Activated T-cell treated with anti-CD3 and anti-CD28 coated beads, Interleukin-2, amount 50 U/mL, for 24 hours (primary cell): ENCODE results near the gene CAPRIN2.

Experiments
- DNase-seq: peaks from one replicate; pipeline ENCODE4 v3.0.0-alpha.2; 2020
- H3K27ac Mint-ChIP-seq: 2 replicates; pipeline ENCODE4 v1.8.0; 2020; ENCODE audit warnings: mild to moderate bottlenecking, mixed read lengths
- H3K27me3 Mint-ChIP-seq: 2 replicates; pipeline ENCODE4 v1.8.0; 2020; ENCODE audit warnings: mixed read lengths
- H3K36me3 Mint-ChIP-seq: 2 replicates; pipeline ENCODE4 v1.8.0; 2020; ENCODE audit warnings: low read depth, mixed read lengths
- H3K4me1 Mint-ChIP-seq: 2 replicates; pipeline ENCODE4 v1.8.0; 2020; ENCODE audit warnings: low read depth, mixed read lengths
- H3K4me3 Mint-ChIP-seq: 2 replicates; pipeline ENCODE4 v1.8.0; 2020; ENCODE audit warnings: mild to moderate bottlenecking, moderate library complexity, mixed read lengths
- H3K9me3 Mint-ChIP-seq: 2 replicates; pipeline ENCODE4 v1.8.0; 2020; ENCODE audit warnings: mixed read lengths

Gene CAPRIN2

DNA sequence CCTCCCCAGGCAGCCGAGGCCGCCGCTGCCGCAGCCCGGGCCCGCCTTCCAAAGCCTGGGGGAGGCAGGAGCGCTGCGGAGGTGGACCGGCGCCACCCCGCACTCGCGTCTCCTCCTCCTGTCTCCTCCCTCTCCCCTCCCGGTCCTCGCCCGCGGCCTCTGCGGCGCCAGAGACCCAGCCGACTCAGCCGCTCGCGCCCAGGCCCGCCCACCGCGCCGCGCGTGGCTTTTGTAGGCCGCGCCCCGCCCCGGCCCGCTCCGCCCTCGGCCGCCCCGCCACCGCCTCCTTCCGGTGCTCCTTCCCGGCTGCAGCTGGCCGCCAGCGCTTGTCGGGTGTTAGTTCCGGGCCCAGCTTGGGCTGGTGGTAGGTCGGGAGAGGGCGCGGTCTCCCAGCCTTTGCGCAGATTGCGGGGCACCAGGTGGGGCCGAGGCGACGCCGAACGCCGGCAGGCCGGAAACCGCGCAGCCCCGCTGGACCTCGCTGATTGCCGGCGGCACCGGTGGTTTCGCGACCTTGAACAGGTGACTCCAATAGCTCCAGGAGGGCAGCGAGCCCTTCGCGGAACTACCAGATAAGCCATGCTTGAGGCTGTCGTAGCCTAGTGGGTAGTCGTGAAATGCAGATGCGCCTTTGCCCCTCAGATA lies at the start of gene CAPRIN2:
TSS of gene CAPRIN2 (minus strand) at position 202 of the 645 bp plus-strand sequence. CDS start 1,431 bp downstream, outside the sequence.
- Mint-ChIP-seq H3K36me3 (peaks cover 13% of the 10 kb centered on the region), H3K4me3 (peak within 1 kb of the TSS; percentile 92)

DNA sequence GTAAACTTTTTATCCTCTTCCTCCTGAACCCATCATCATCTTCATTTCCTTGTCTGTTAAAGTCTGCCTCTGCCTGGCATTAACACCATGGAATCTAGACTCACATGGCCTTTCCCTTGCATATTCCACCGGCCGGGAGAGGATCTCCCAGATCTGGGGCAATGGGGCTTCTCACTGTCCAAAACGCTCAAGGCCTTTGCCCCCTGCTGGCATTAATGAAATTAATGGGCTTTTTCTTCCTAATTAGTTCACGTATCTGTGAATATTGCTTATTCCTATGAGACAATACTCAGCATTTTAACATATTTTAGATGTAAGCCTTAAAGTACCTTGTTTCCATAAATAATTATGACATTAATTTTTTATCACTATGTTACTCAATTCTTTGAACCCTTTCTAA lies 42.9 kb upstream of the CAPRIN2 start:
- peaks cover 48% of the 10 kb centered on the region for H3K27me3 Mint-ChIP-seq
- DNase-seq, result no peak
- H3K36me3 Mint-ChIP-seq, result no peaks in the 10 kb centered on the region
- peaks cover 22% of the 10 kb centered on the region for H3K4me1 Mint-ChIP-seq
- H3K27ac Mint-ChIP-seq, result no peak overlapping the region
- no peak overlapping the region for H3K4me3 Mint-ChIP-seq
- no peaks in the 10 kb centered on the region for H3K9me3 Mint-ChIP-seq

More for the DNA sequence above, at the start of gene CAPRIN2:
- peaks cover 47% of the 10 kb centered on the region for H3K4me1 Mint-ChIP-seq
- peak within 1 kb of the TSS; percentile 89 for H3K27ac Mint-ChIP-seq
- no peaks in the 10 kb centered on the region for H3K9me3 Mint-ChIP-seq
- peak; percentile 97 for DNase-seq
- no peaks in the 10 kb centered on the region for H3K27me3 Mint-ChIP-seq

- H3K9me3 Mint-ChIP-seq, result no peaks in the 10 kb centered on the region
- H3K36me3 Mint-ChIP-seq, result no peaks in the 10 kb centered on the region
- H3K27ac Mint-ChIP-seq, result peak overlapping the region; percentile 57
- peaks cover 22% of the 10 kb centered on the region for H3K4me1 Mint-ChIP-seq
- no peak for DNase-seq
- peaks cover 48% of the 10 kb centered on the region for H3K27me3 Mint-ChIP-seq
- peak overlapping the region; percentile 77 for H3K4me3 Mint-ChIP-seq
These were observed 42.2 kb upstream of the CAPRIN2 start for GRCh38 chr12:30796891-30797371.

DNA sequence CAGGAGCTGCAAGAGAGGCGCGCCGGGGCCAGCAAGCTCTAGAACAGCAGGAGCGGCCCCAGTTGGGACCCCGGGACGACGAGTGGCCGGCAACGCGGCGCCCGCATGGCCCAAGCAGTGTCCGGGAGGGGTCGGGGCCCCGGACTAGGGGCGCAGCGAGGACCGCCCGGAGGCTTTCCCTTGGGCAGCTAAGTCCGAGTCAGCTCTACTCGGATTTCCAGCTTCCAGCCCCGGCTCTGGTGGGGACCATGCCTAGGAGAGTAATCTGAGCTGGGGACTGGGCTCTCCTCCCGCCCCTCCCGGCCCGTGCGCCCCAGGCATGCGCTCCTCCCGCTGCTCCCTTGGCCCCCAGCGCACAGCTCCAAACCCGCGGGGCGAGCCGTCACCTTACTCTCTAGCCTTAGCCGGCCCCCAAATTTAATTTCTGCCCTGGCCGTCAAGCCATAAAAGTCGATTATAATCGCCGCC lies 41.6 kb upstream of the CAPRIN2 start:
- Mint-ChIP-seq H3K4me1 (peaks cover 22% of the 10 kb centered on the region), H3K4me3 (peak overlapping the region; percentile 77), H3K27ac (no peak overlapping the region), H3K36me3 (no peaks in the 10 kb centered on the region), H3K27me3 (peaks cover 48% of the 10 kb centered on the region), H3K9me3 (no peaks in the 10 kb centered on the region)
- no peak for DNase-seq

- peak; percentile 66 for DNase-seq
- Mint-ChIP-seq H3K36me3 (no peaks in the 10 kb centered on the region), H3K9me3 (no peaks in the 10 kb centered on the region), H3K27ac (peak overlapping the region; percentile 63), H3K4me3 (peak overlapping the region; percentile 77), H3K27me3 (peaks cover 48% of the 10 kb centered on the region), H3K4me1 (peaks cover 22% of the 10 kb centered on the region)
These were observed 40.9 kb upstream of the CAPRIN2 start for GRCh38 chr12:30795410-30796312.

DNA sequence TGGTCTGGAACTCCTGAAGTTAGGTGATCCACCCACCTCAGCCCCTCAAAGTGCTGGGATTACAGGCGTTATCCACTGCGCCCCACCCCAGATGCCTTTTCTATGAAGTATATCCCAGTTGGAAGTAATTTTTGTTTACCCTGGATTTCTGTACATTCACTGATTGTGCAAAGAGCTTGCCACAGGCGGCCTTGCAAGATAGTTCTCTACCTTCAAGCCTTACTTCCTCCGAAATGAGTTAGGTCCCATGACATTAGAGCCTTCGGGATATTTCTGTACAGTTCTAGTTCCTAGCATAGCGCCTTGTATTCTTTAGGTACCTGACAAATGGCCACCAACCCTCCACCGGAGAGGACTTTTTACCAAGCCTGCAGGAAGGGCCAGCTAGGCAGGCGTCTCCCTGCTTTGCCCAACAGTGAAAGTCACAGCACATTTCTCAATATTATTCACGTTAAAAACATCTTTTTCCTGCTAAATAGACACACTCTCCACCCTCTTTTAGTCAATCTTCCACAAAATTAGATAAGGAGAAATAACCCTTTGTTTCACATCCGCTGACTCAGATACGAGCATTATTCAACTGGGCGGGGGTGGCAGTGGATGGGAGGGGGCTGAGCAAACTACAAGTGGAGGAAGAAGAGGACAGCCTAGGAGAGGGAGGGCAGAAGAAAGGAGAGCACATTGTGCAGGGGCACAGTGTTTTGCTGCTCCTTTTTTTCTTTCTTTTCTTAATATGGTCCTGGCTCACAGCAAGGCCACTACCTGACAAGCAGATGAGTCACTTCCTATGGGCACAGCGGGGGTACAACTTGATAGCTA lies 40.0 kb upstream of the CAPRIN2 start:
- Mint-ChIP-seq H3K9me3 (no peaks in the 10 kb centered on the region), H3K36me3 (no peaks in the 10 kb centered on the region), H3K4me1 (peaks cover 22% of the 10 kb centered on the region), H3K27ac (peak overlapping the region; percentile 22), H3K27me3 (peaks cover 48% of the 10 kb centered on the region), H3K4me3 (peak overlapping the region; percentile 77)
- no peak for DNase-seq

GRCh38 chr12:30794020-30794419 lies 39.3 kb upstream of the CAPRIN2 start:
- H3K4me3 Mint-ChIP-seq, result no peak overlapping the region
- H3K27me3 Mint-ChIP-seq, result peaks cover 44% of the 10 kb centered on the region
- peaks cover 22% of the 10 kb centered on the region for H3K4me1 Mint-ChIP-seq
- no peak for DNase-seq
- no peaks in the 10 kb centered on the region for H3K9me3 Mint-ChIP-seq
- H3K36me3 Mint-ChIP-seq, result no peaks in the 10 kb centered on the region
- no peak overlapping the region for H3K27ac Mint-ChIP-seq

- H3K27me3 Mint-ChIP-seq, result peaks cover 32% of the 10 kb centered on the region
- H3K4me1 Mint-ChIP-seq, result peaks cover 22% of the 10 kb centered on the region
- no peaks in the 10 kb centered on the region for H3K9me3 Mint-ChIP-seq
- no peak for DNase-seq
- H3K27ac Mint-ChIP-seq, result no peak overlapping the region
- no peaks in the 10 kb centered on the region for H3K36me3 Mint-ChIP-seq
- H3K4me3 Mint-ChIP-seq, result no peak overlapping the region
These were observed 38.1 kb upstream of the CAPRIN2 start for GRCh38 chr12:30792648-30793499.

- no peak for DNase-seq
- H3K36me3 Mint-ChIP-seq, result no peaks in the 10 kb centered on the region
These were observed 37.3 kb upstream of the CAPRIN2 start for GRCh38 chr12:30792085-30792484.

DNA sequence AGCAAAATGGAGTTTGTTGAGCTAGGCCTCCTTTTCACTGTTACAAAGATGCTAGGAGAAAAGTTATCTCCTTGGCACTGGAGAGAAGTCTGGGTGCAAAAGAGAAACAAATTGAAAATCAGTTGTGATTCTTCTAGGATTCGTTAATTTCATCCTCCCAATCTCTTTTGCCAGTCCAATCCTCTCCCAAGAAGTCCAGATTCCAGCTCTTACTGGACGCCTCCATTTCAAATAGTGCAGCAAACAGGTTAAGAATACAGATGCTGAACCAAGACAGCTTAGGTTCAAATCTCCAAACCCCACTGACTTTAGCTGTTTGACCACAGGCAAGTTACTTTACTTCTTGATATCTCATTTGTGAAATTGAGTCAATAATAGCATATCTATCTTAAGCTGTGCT lies 34.0 kb upstream of the CAPRIN2 start:
- Mint-ChIP-seq H3K9me3 (no peaks in the 10 kb centered on the region), H3K27ac (no peak overlapping the region), H3K4me3 (no peak overlapping the region), H3K36me3 (no peaks in the 10 kb centered on the region), H3K4me1 (no peaks in the 10 kb centered on the region), H3K27me3 (peaks cover 4% of the 10 kb centered on the region)
- DNase-seq, result no peak

More at GRCh38 chr12:30792085-30792484, 37.3 kb upstream of the CAPRIN2 start:
- no peak overlapping the region for H3K27ac Mint-ChIP-seq
- H3K27me3 Mint-ChIP-seq, result peaks cover 24% of the 10 kb centered on the region
- no peaks in the 10 kb centered on the region for H3K9me3 Mint-ChIP-seq
- no peak overlapping the region for H3K4me3 Mint-ChIP-seq
- peaks cover 19% of the 10 kb centered on the region for H3K4me1 Mint-ChIP-seq

DNA sequence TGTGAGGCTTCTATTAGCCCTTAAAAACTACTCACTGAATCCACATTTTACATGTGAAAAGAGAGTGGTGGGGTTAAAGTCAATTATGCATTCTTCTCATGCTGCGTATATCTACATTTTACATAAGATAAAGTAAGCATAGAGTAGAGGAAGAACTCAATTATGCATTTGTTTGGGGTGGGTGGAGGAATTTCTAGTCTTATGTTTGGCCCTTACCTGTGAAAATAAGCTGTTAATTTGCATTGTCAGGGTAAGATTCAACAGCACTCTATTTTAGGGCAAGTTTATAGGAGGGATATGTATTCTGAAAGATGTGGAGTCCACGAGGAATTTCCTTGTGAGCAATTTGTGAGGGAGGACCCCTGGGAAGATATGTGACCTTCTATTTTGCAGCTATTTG lies 30.9 kb upstream of the CAPRIN2 start:
- Mint-ChIP-seq H3K9me3 (no peaks in the 10 kb centered on the region), H3K27ac (no peak overlapping the region), H3K4me1 (no peaks in the 10 kb centered on the region), H3K4me3 (no peak overlapping the region), H3K36me3 (no peaks in the 10 kb centered on the region), H3K27me3 (peaks cover 8% of the 10 kb centered on the region)
- DNase-seq, result no peak

DNA sequence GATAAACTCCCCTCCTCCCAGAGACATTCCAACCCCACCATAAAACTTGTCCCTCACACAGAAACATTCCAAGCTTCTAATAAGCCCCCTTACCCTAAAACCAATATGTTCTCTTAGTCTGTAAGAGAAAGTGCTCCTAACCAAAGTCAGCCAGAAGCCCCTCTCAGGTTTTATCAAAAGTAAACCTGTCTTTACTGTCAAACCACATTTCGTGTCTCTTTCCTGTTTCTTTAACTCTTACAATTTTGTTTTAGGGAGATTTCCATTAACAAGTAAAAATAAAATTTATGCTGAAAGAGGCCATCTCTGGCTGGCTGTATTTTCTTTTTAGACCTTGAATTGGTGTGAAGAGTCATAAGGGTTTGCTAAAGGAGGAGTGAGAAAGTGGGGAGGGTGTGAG lies 29.8 kb upstream of the CAPRIN2 start:
- Mint-ChIP-seq H3K9me3 (no peaks in the 10 kb centered on the region), H3K27ac (no peak overlapping the region), H3K4me3 (no peak overlapping the region), H3K4me1 (no peaks in the 10 kb centered on the region), H3K27me3 (peaks cover 12% of the 10 kb centered on the region), H3K36me3 (no peaks in the 10 kb centered on the region)
- DNase-seq, result no peak

DNA sequence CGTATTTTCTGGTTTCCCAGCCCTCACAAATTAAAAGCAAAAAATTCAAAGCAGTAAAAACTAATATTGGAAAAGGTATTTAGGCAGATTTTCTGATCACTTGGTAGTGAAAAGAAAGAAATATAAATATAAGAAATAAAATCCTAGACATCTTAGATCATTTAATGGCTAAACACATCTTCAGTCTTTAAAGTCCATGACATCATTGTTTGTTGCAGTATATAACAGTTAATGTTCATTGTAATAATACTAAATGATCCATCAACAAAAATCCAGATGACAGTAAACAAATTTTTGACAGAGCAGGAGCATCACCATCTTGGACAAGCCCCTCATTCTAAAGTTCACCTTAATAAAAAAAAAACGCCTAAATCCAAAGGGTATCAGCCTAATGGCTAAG lies 29.2 kb upstream of the CAPRIN2 start:
- no peaks in the 10 kb centered on the region for H3K4me1 Mint-ChIP-seq
- peaks cover 12% of the 10 kb centered on the region for H3K27me3 Mint-ChIP-seq
- H3K36me3 Mint-ChIP-seq, result no peaks in the 10 kb centered on the region
- H3K9me3 Mint-ChIP-seq, result no peaks in the 10 kb centered on the region
- no peak overlapping the region for H3K4me3 Mint-ChIP-seq
- H3K27ac Mint-ChIP-seq, result no peak overlapping the region
- DNase-seq, result no peak
